ENCODE measurements around the gene CHRNA4. TPM values are rescaled to one million over a fixed set of nuclear protein-coding genes. Genes with fewer than 3 reads are reported as not detected.

The CHRNA4 gene
- total RNA-seq: not detected

DNA sequence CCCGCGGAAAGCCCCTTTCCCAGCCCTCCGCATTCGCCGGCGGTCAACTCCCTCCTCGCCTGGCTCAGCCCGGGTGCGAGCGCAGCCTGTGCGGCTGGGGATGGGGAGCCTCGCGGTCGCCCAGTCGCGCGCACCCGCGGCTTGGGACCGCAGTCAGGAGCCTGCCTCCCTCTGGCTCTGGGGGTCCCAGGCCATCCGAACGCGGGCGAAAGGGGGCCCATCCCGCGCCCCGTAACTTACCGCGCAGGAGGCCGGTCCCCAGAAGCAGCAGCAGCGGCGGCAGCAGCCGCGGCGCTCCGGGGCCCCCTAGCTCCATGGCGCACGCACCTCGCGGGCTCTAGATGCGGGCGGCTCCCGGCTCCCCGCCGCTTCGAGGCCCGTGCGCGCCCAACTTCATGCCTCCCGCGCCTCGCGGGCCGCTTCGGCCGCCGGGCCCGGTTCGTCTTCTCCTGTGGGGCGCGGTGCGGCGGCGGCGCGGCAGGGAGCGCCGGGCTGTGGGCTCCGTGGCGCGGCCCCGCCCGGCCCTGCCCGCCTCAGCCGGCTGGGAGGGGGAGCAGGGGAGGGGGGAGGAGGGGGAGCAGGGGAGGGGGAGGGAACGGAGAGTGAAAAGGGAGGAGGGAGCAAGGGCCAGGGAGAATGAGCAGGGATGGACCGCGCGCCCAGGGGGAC lies at the start of gene CHRNA4:
Gene CHRNA4 (minus strand): TSS at position 500 of the 669 bp plus-strand sequence. CDS start 184 bp downstream, at position 316.
- H3K36me3 ChIP-seq: no peaks in the 10 kb centered on the region
- ATAC-seq (ENCODE audit: insufficient number of reproducible peaks, low FRiP score, low read depth): no peak

DNA sequence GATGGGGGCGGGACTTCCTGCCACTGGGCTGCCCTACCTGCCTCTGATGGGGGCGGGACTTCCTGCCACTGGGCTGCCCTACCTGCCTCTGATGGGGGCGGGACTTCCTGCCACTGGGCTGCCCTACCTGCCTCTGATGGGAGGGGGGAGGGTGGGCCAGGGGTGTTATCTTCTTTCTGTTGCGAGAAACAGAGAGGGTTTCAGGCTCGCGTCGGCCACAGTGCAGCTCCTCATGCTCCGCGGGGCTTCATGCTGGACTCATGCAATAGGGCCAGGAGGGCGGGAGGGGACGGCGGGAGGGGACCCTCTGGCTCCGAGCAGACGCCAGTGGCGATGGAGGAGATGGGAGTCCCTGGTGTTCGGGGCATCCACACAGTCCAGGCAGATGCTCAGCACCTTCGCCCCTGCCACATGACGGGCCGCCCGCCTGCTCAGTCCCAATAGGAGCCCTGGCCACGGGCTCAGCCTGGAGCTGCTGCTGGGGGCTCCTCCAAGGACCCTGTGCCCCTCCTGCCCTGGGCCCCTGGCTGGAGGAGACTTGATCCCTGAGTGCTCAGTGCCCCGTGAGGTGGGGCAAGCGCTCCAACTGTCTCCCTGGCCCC lies 48.8 kb upstream of the CHRNA4 start:
- no peak for TF ChIP-seq CTCF (IDR thresholded peaks at IDR 0.05)

More for the DNA sequence above, at the start of gene CHRNA4:
- TF ChIP-seq CTCF (IDR thresholded peaks at IDR 0.05): no peak
- no peaks in the 10 kb centered on the region for H3K4me1 ChIP-seq (ENCODE audit: control insufficient read depth in 1 of 2, low read depth in 2 of 2)
- no peak for DNase-seq (ENCODE audit: low spot score)
- no peak within 1 kb of the TSS for H3K4me3 ChIP-seq
- H3K27me3 ChIP-seq (replicated peaks; ENCODE audit: insufficient read depth): no peaks in the 10 kb centered on the region
- H3K27ac ChIP-seq: no peak within 1 kb of the TSS
- no peaks in the 10 kb centered on the region for H3K9me3 ChIP-seq

GRCh38 chr20:63409066-63409833 lies 48.1 kb upstream of the CHRNA4 start:
- ATAC-seq (ENCODE audit: insufficient number of reproducible peaks, low FRiP score, low read depth): no peak
- no peaks in the 10 kb centered on the region for H3K27me3 ChIP-seq (replicated peaks; ENCODE audit: insufficient read depth)
- TF ChIP-seq CTCF (IDR thresholded peaks at IDR 0.05): no peak
- no peak overlapping the region for H3K27ac ChIP-seq
- H3K9me3 ChIP-seq: no peaks in the 10 kb centered on the region
- H3K36me3 ChIP-seq: no peaks in the 10 kb centered on the region
- H3K4me3 ChIP-seq: no peak overlapping the region
- no peaks in the 10 kb centered on the region for H3K4me1 ChIP-seq (ENCODE audit: control insufficient read depth in 1 of 2, low read depth in 2 of 2)
- DNase-seq (ENCODE audit: low spot score): no peak

More for the DNA sequence above, 48.8 kb upstream of the CHRNA4 start:
- DNase-seq (ENCODE audit: low spot score) (no peak), ATAC-seq (ENCODE audit: insufficient number of reproducible peaks, low FRiP score, low read depth) (no peak)
- no peaks in the 10 kb centered on the region for H3K4me1 ChIP-seq (ENCODE audit: control insufficient read depth in 1 of 2, low read depth in 2 of 2)
- no peaks in the 10 kb centered on the region for H3K9me3 ChIP-seq
- no peak overlapping the region for H3K27ac ChIP-seq
- no peaks in the 10 kb centered on the region for H3K36me3 ChIP-seq
- no peaks in the 10 kb centered on the region for H3K27me3 ChIP-seq (replicated peaks; ENCODE audit: insufficient read depth)
- H3K4me3 ChIP-seq: no peak overlapping the region

GRCh38 chr20:63408684-63409046 lies 47.5 kb upstream of the CHRNA4 start:
- DNase-seq (ENCODE audit: low spot score): no peak
- Histone ChIP-seq H3K9me3 (no peaks in the 10 kb centered on the region), H3K36me3 (no peaks in the 10 kb centered on the region), H3K27me3 (replicated peaks; ENCODE audit: insufficient read depth) (no peaks in the 10 kb centered on the region), H3K4me1 (ENCODE audit: control insufficient read depth in 1 of 2, low read depth in 2 of 2) (no peaks in the 10 kb centered on the region), H3K4me3 (no peak overlapping the region), H3K27ac (no peak overlapping the region)
- no peak for ATAC-seq (ENCODE audit: insufficient number of reproducible peaks, low FRiP score, low read depth)
- TF ChIP-seq CTCF (IDR thresholded peaks at IDR 0.05): no peak
